ENCODE data around the gene LCNL1. TPM values are rescaled to one million over a fixed set of nuclear protein-coding genes. Genes with fewer than 3 reads are reported as not detected.

Gene LCNL1
- total and polyA plus RNA-seq, 2 of the 13 experiments (the other 11 are each of a cell fraction or from before 2014, with no cell fraction given) = not detected

GRCh38 chr9:137007108-137007815 is 24.5 kb downstream of the LCNL1 start (continued):
- peak; percentile 68 for TF ChIP-seq ZBTB33 (CRISPR knock-in tag; IDR thresholded peaks at IDR 0.05)

- intact Hi-C loops (cut with micrococcal nuclease; ENCODE audit: unreplicated experiment) = no loop called here
- Histone ChIP-seq H3K27me3 (ENCODE audit: control insufficient read depth in 1 of 2, insufficient read depth in 2 of 2, low read length in 2 of 2) (no peaks in the 10 kb centered on the region), H3K4me3 (replicated peaks in 1 of 3; ENCODE audit: insufficient read depth in 1 of 3, low read depth in 2 of 3, low read length in 3 of 3) (no peak overlapping the region), H3K27ac (ENCODE audit: extremely low read length, insufficient read depth, low read length) (no peak overlapping the region), H3K9ac (ENCODE audit: insufficient read depth, low read depth, low read length) (no peak overlapping the region), H3K4me2 (ENCODE audit: low read depth, low read length) (no peak overlapping the region), H3K79me2 (ENCODE audit: insufficient read depth, low read length) (no peaks in the 10 kb centered on the region), H4K20me1 (ENCODE audit: insufficient read depth, low read length) (no peaks in the 10 kb centered on the region), H3K4me1 (ENCODE audit: insufficient read depth, low read length) (no peaks in the 10 kb centered on the region), H3K9me3 (ENCODE audit: low read length) (peaks cover 4% of the 10 kb centered on the region; the same call in 1 of the 2 replicates), H2AFZ (ENCODE audit: low read length) (no peak overlapping the region), H3K36me3 (replicated peaks in 1 of 2; ENCODE audit: control insufficient read depth in 1 of 2, insufficient read depth in 2 of 2, low read length in 2 of 2) (no peaks in the 10 kb centered on the region)
- BruUV-seq (replicated peaks) = no TSS peak
- no peak for FAIRE-seq
- POLR2A ChIA-PET = no interaction called here
- CTCF ChIA-PET (ENCODE audit: low intra/inter-chr PET ratio, low total read pairs) = no interaction called here
- WGBS (ENCODE audit: low lambda C conversion rate) = 94% methylated on average over 3 of the region's 13 CpGs
- no peak for DNase-seq (ENCODE audit: low spot score)
- ATAC-seq = peak; percentile 15
- in situ Hi-C loops (cut with HindIII; ENCODE audit: extremely low pct_ligation_motif_present, low pct_unique_long_range_greater_than_20kb) = no loop called here
- TF ChIP-seq ZBTB25 (CRISPR knock-in tag; IDR thresholded peaks at IDR 0.05) = no peak
- TF ChIP-seq ZMYM4 (CRISPR knock-in tag; IDR thresholded peaks at IDR 0.05) = no peak
- no peak for TF ChIP-seq ZNF274 (CRISPR knock-in tag; IDR thresholded peaks at IDR 0.05)
- no peak for TF ChIP-seq SP5 (CRISPR knock-in tag; IDR thresholded peaks at IDR 0.05; ENCODE audit: borderline replicate concordance, low read depth)
- TF ChIP-seq TEAD2 (CRISPR knock-in tag; IDR thresholded peaks at IDR 0.05) = no peak
- no peak for TF ChIP-seq MED1 (CRISPR knock-in tag; IDR thresholded peaks at IDR 0.05)
- no peak for TF ChIP-seq DMAP1 (CRISPR knock-in tag; IDR thresholded peaks at IDR 0.05)
- TF ChIP-seq SNAPC2 (CRISPR knock-in tag; IDR thresholded peaks at IDR 0.05) = no peak
- TF ChIP-seq ZNF883 (CRISPR knock-in tag; IDR thresholded peaks at IDR 0.05; ENCODE audit: not compliant biosample characterization) = no peak
- TF ChIP-seq ZNF17 (CRISPR knock-in tag; IDR thresholded peaks at IDR 0.05) = no peak
- TF ChIP-seq ZNF616 (CRISPR knock-in tag; IDR thresholded peaks at IDR 0.05; ENCODE audit: low read depth) = no peak
- no peak for TF ChIP-seq ZNF280B (CRISPR knock-in tag; IDR thresholded peaks at IDR 0.05; ENCODE audit: borderline replicate concordance)
- no peak for TF ChIP-seq GZF1 (CRISPR knock-in tag; IDR thresholded peaks at IDR 0.05)
- no peak for TF ChIP-seq ZMYM3 (CRISPR knock-in tag; IDR thresholded peaks at IDR 0.05)
- no peak for TF ChIP-seq SALL1 (CRISPR knock-in tag; IDR thresholded peaks at IDR 0.05)
Observed at GRCh38 chr9:137007816-137008270, 25.1 kb downstream of the LCNL1 start.
